Peyer's patch (tissue), 4 donors: ENCODE results near the gene KCNRG.

Source experiments
- POLR2A ChIP-seq, 2 donors: fragments of 450-650 bp; IDR thresholded peaks; one replicate each; pipeline ENCODE4 v1.5.1; 2017; ENCODE audit warnings: antibody characterized with exemption in 2 of 2, mild to moderate bottlenecking in 2 of 2, moderate library complexity in 2 of 2
- TF ChIP-seq, protein P1 (sequence below), 6 experiments: fragments of 450-650 bp in 4 of 6; fragments of 200-600 bp in 2 of 6; sonication (generic) in 1 of 6; IDR thresholded peaks; one replicate each; pipeline ENCODE4 v1.5.1; 2017 to 2019; ENCODE audit warnings: antibody characterized with exemption in 6 of 6, mild to moderate bottlenecking in 3 of 6, moderate library complexity in 1 of 6

DNA sequence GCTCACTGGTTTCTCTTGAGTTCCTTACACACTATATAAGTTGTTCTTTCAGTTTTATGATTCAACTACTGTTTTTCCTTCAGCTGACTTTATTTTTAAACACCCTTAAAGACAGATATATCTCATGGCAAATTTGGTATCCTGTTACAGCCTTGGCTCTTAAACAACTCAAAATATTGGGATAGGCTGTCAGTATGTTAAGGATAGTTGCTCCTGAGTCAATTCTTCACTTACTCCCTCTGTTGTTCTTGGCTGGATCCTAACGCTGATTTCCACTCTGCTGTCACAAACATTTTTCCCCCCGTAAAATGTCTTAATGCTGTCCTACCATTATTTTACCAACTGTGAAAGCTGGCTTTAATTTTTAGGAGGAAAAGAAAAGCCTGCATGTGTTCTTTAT, 1.2 kb downstream of the KCNRG start:
- TF ChIP-seq, protein P1, sequence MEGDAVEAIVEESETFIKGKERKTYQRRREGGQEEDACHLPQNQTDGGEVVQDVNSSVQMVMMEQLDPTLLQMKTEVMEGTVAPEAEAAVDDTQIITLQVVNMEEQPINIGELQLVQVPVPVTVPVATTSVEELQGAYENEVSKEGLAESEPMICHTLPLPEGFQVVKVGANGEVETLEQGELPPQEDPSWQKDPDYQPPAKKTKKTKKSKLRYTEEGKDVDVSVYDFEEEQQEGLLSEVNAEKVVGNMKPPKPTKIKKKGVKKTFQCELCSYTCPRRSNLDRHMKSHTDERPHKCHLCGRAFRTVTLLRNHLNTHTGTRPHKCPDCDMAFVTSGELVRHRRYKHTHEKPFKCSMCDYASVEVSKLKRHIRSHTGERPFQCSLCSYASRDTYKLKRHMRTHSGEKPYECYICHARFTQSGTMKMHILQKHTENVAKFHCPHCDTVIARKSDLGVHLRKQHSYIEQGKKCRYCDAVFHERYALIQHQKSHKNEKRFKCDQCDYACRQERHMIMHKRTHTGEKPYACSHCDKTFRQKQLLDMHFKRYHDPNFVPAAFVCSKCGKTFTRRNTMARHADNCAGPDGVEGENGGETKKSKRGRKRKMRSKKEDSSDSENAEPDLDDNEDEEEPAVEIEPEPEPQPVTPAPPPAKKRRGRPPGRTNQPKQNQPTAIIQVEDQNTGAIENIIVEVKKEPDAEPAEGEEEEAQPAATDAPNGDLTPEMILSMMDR (IDR thresholded peaks at IDR 0.05) = no peak
- no peak for TF ChIP-seq POLR2A (IDR thresholded peaks at IDR 0.05)
